HFFc6 (cell line): ENCODE results near the gene CFAP77. TPM values are rescaled to one million over a fixed set of nuclear protein-coding genes. Genes with fewer than 3 reads are reported as not detected.

ENCODE experiments used
- DNase-seq: peaks from one replicate; pipeline ENCODE4 v3.0.0-alpha.2; 2018
- H3K27ac Mint-ChIP-seq: 2 replicates; pipeline ENCODE4 v1.8.0; 2020; ENCODE audit warnings: mild to moderate bottlenecking, mixed read lengths
- H3K27me3 Mint-ChIP-seq: 2 replicates; pipeline ENCODE4 v1.8.0; 2021; ENCODE audit warnings: mild to moderate bottlenecking, moderate library complexity, mixed read lengths; ENCODE audit not compliant: insufficient read depth
- H3K36me3 Mint-ChIP-seq: 2 replicates; pipeline ENCODE4 v1.8.0; 2021; ENCODE audit warnings: low read depth, mixed read lengths
- H3K4me1 Mint-ChIP-seq: 2 replicates; pipeline ENCODE4 v1.8.0; 2020; ENCODE audit warnings: low read depth, mixed read lengths
- H3K4me3 Mint-ChIP-seq: 2 replicates; pipeline ENCODE4 v1.8.0; 2020; ENCODE audit warnings: mild to moderate bottlenecking, moderate library complexity, mixed read lengths
- H3K9me3 Mint-ChIP-seq: 2 replicates; pipeline ENCODE4 v1.8.0; 2020; ENCODE audit warnings: mild to moderate bottlenecking, mixed read lengths
- total RNA-seq, 6 experiments: library from RNA; stranded (reverse); fragmentation: NEBNext Ultra II Directional; extraction: Animal tissue kit (Norgen Biotek cat#: 25700); gene quantifications; 2 replicates in 1 of 6; 3 replicates in 5 of 6; pipeline ENCODE4 v1.2.3, GENCODE V29; 2021
- TF ChIP-seq, protein P1 (sequence below): fragments of 200-600 bp; sonication (generic); IDR thresholded peaks from 2 replicates; pipeline ENCODE4 v1.5.0; 2021; ENCODE audit warnings: antibody characterized with exemption, mild to moderate bottlenecking

CFAP77 gene
- total RNA-seq, 6 experiments from 2014 or later, result not detected

- Mint-ChIP-seq H3K27ac (no peak overlapping the region), H3K27me3 (no peaks in the 10 kb centered on the region), H3K4me3 (no peak overlapping the region), H3K4me1 (no peaks in the 10 kb centered on the region), H3K36me3 (peaks cover 56% of the 10 kb centered on the region), H3K9me3 (no peaks in the 10 kb centered on the region)
- TF ChIP-seq, protein P1, sequence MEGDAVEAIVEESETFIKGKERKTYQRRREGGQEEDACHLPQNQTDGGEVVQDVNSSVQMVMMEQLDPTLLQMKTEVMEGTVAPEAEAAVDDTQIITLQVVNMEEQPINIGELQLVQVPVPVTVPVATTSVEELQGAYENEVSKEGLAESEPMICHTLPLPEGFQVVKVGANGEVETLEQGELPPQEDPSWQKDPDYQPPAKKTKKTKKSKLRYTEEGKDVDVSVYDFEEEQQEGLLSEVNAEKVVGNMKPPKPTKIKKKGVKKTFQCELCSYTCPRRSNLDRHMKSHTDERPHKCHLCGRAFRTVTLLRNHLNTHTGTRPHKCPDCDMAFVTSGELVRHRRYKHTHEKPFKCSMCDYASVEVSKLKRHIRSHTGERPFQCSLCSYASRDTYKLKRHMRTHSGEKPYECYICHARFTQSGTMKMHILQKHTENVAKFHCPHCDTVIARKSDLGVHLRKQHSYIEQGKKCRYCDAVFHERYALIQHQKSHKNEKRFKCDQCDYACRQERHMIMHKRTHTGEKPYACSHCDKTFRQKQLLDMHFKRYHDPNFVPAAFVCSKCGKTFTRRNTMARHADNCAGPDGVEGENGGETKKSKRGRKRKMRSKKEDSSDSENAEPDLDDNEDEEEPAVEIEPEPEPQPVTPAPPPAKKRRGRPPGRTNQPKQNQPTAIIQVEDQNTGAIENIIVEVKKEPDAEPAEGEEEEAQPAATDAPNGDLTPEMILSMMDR, result no peak
- DNase-seq, result no peak
Measured at GRCh38 chr9:132602207-132602606, 192.2 kb downstream of the CFAP77 start.

- H3K4me1 Mint-ChIP-seq, result peaks cover 13% of the 10 kb centered on the region
- no peak overlapping the region for H3K27ac Mint-ChIP-seq
- no peaks in the 10 kb centered on the region; the same call in 1 of the 2 replicates for H3K27me3 Mint-ChIP-seq
- H3K4me3 Mint-ChIP-seq, result no peak overlapping the region
- no peak for DNase-seq
- H3K9me3 Mint-ChIP-seq, result no peaks in the 10 kb centered on the region
- peaks cover 62% of the 10 kb centered on the region for H3K36me3 Mint-ChIP-seq
- TF ChIP-seq, protein P1, result no peak
Measured at GRCh38 chr9:132605387-132605786, 195.4 kb downstream of the CFAP77 start.

DNA sequence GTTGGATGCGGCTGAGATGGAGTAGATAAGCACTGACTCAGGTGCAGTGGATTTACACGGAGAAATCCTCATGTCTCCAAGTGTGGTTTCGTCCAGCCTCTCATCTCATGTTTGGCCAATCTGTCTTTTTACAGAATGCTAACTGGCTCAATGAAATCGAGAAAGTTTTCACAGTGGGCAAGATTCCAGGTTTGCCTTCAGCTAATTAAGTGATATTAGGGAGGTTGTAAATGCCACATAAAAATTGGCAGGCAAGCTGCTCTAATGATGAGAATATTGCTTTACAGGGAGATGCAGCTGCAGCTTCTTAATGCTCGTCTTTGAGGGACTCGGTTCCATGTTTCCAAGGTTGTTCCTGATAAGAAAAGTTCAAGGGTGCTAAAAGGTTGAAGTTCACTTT is 196.1 kb downstream of the CFAP77 start:
- H3K4me1 Mint-ChIP-seq, result peaks cover 19% of the 10 kb centered on the region
- H3K27ac Mint-ChIP-seq, result no peak overlapping the region
- TF ChIP-seq, protein P1, result no peak
- no peaks in the 10 kb centered on the region for H3K9me3 Mint-ChIP-seq
- peaks cover 63% of the 10 kb centered on the region for H3K36me3 Mint-ChIP-seq
- DNase-seq, result no peak
- H3K27me3 Mint-ChIP-seq, result no peaks in the 10 kb centered on the region; the same call in 1 of the 2 replicates
- no peak overlapping the region for H3K4me3 Mint-ChIP-seq

GRCh38 chr9:132609184-132609583 is 199.2 kb downstream of the CFAP77 start:
- Mint-ChIP-seq H3K36me3 (peaks cover 63% of the 10 kb centered on the region), H3K27ac (peak overlapping the region; percentile 91; the same call in 1 of the 2 replicates), H3K27me3 (no peaks in the 10 kb centered on the region; the same call in 1 of the 2 replicates), H3K4me3 (no peak overlapping the region), H3K9me3 (no peaks in the 10 kb centered on the region), H3K4me1 (peaks cover 19% of the 10 kb centered on the region)
- TF ChIP-seq, protein P1, result no peak
- no peak for DNase-seq

DNA sequence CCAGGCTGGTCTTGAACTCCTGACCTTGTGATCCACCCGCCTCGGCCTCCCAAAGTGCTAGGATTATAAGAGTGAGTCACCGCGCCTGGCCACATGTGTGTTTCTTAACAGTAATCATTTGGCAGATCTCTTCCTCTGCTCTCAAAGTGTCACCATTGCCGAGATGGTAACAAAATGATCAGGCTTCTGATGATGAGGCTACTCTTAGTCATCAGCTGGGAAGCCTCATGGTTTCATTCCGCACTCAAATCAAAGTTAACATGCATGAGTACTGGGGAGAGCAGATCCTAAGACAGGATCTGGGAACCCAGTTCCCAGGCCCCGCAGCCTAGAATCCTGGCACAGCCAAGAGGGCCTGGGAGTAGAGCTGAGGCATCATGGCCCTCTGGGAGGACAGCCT is 199.8 kb downstream of the CFAP77 start:
- Mint-ChIP-seq H3K27me3 (no peaks in the 10 kb centered on the region; the same call in 1 of the 2 replicates), H3K36me3 (peaks cover 69% of the 10 kb centered on the region), H3K4me1 (peaks cover 19% of the 10 kb centered on the region), H3K9me3 (no peaks in the 10 kb centered on the region), H3K27ac (peak overlapping the region; percentile 91), H3K4me3 (peak overlapping the region; percentile 22; the same call in 1 of the 2 replicates)
- DNase-seq, result peak; percentile 95
- TF ChIP-seq, protein P1, result no peak
